Suprapubic skin (tissue), 4 donors: Measurements from ENCODE around the gene MPHOSPH6. TPM values are rescaled to one million over a fixed set of nuclear protein-coding genes. Genes with fewer than 3 reads are reported as not detected.
"Not testable (repeated sequence)": the region's sequence is repeated elsewhere in the genome, so short reads cannot be mapped to it uniquely, and the experiment has no call there.

Source experiments
- DNase-seq, 2 donors: peaks; one replicate each; pipeline ENCODE4 v3.0.0-alpha.2; 2019; ENCODE audit warnings: low spot score in 2 of 2
- H3K27ac ChIP-seq: fragments of 200-600 bp; sonication (generic); one replicate; pipeline ENCODE4 v1.5.1; 2019
- H3K27me3 ChIP-seq: fragments of 200-600 bp; sonication (generic); one replicate; pipeline ENCODE4 v1.5.1; 2019
- H3K36me3 ChIP-seq: fragments of 200-600 bp; sonication (generic); one replicate; pipeline ENCODE4 v1.5.1; 2019
- H3K4me1 ChIP-seq: fragments of 200-600 bp; sonication (generic); one replicate; pipeline ENCODE4 v1.5.1; 2019
- H3K4me3 ChIP-seq: fragments of 200-600 bp; sonication (generic); one replicate; pipeline ENCODE4 v1.5.1; 2019; ENCODE audit warnings: mild to moderate bottlenecking
- H3K9me3 ChIP-seq: fragments of 200-600 bp; sonication (generic); one replicate; pipeline ENCODE4 v1.5.1; 2019
- EP300 ChIP-seq: sonication (generic); formaldehyde crosslinking; IDR thresholded peaks from one replicate; pipeline ENCODE4 v1.6.1; 2017; ENCODE audit warnings: antibody characterized with exemption
- POLR2A ChIP-seq, 2 donors: fragments of 450-650 bp; IDR thresholded peaks; one replicate each; pipeline ENCODE4 v1.6.1; 2017; ENCODE audit warnings: antibody characterized with exemption in 2 of 2, mild to moderate bottlenecking in 2 of 2, moderate library complexity in 2 of 2
- POLR2AphosphoS5 ChIP-seq, 3 donors: sonication (generic); formaldehyde crosslinking; IDR thresholded peaks; one replicate each; pipeline ENCODE4 v1.6.1; 2017; ENCODE audit warnings: antibody characterized with exemption in 3 of 3
- WGBS: methylation state at CpG from one replicate; pipeline ENCODE4 v1.1.5; 2018; 5-methylcytosine and 5-hydroxymethylcytosine counted together
- total RNA-seq, 4 donors: library from RNA; depleted of rRNA; stranded (reverse); fragments of >200 nt; gene quantifications; one replicate each; pipeline ENCODE4 v1.1.0, GENCODE V29; 2016
- TF ChIP-seq, protein P1 (sequence below), 2 donors: fragments of 200-600 bp in 1 of 2; fragments of 450-650 bp in 1 of 2; sonication (generic) in 1 of 2; IDR thresholded peaks; one replicate each; pipeline ENCODE4 v1.5.1; 2016 to 2019; ENCODE audit warnings: antibody characterized with exemption in 2 of 2, mild to moderate bottlenecking in 1 of 2, moderate library complexity in 1 of 2

Gene MPHOSPH6
- total RNA-seq, 4 donors from 2014 or later: 26.2 to 58.0 (median 33.5) TPM

DNA sequence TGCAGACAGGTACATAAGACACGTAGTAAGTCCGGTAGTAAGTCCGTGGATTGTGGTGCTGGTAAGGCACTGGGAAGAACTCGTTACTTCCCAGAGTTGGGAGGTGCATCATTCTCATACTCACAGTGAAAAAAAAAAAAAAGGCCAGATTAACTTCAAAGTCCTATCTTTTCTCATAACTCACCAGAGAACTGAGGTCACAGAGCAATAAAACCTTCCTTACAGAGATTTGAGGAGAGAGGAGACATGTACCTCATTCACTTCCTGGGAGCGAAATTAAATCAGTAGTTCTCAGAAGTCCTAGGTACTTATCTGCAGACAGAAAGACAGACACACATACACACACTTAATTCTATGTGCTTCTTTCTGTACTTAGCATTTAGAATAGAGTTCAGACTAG is 22.5 kb downstream of the MPHOSPH6 start:
- TF ChIP-seq POLR2A (IDR thresholded peaks at IDR 0.05) (no peak), POLR2AphosphoS5 (IDR thresholded peaks at IDR 0.05) (no peak), EP300 (no peak)
- TF ChIP-seq, protein P1, sequence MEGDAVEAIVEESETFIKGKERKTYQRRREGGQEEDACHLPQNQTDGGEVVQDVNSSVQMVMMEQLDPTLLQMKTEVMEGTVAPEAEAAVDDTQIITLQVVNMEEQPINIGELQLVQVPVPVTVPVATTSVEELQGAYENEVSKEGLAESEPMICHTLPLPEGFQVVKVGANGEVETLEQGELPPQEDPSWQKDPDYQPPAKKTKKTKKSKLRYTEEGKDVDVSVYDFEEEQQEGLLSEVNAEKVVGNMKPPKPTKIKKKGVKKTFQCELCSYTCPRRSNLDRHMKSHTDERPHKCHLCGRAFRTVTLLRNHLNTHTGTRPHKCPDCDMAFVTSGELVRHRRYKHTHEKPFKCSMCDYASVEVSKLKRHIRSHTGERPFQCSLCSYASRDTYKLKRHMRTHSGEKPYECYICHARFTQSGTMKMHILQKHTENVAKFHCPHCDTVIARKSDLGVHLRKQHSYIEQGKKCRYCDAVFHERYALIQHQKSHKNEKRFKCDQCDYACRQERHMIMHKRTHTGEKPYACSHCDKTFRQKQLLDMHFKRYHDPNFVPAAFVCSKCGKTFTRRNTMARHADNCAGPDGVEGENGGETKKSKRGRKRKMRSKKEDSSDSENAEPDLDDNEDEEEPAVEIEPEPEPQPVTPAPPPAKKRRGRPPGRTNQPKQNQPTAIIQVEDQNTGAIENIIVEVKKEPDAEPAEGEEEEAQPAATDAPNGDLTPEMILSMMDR (IDR thresholded peaks at IDR 0.05): no peak
- Histone ChIP-seq H3K4me1 (no peaks in the 10 kb centered on the region), H3K27ac (no peak overlapping the region), H3K4me3 (no peak overlapping the region), H3K27me3 (no peaks in the 10 kb centered on the region), H3K9me3 (no peaks in the 10 kb centered on the region), H3K36me3 (peaks cover 23% of the 10 kb centered on the region)
- WGBS: 84% methylated on average over 5 of the region's 5 CpGs
- DNase-seq: no peak

DNA sequence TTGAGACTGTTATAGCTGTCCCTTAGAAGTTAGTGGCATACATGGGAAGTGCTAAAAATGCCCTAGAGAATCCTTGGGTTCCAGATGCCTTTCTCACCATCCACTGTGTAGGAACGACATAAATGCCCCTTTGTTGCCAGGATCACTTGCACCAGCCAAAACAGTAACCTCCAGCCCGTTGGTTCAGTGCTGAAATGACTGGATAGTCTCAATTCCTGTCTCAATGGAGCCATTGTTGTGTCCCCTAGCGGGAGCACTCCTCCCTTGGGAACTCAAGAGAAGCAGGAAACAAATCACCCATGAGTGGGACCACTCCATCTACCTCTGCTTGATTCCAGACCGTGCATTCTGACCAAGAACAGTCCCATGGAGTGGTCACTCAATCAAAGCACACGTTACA is 23.1 kb downstream of the MPHOSPH6 start:
- Histone ChIP-seq H3K9me3 (no peaks in the 10 kb centered on the region), H3K4me3 (no peak overlapping the region), H3K27ac (no peak overlapping the region), H3K36me3 (peaks cover 23% of the 10 kb centered on the region), H3K4me1 (no peaks in the 10 kb centered on the region), H3K27me3 (no peaks in the 10 kb centered on the region)
- no peak for DNase-seq
- TF ChIP-seq, protein P1 (IDR thresholded peaks at IDR 0.05): no peak
- TF ChIP-seq POLR2AphosphoS5 (IDR thresholded peaks at IDR 0.05) (no peak), EP300 (no peak), POLR2A (IDR thresholded peaks at IDR 0.05) (no peak)
- 77% methylated on average over 4 of the region's 5 CpGs for WGBS

DNA sequence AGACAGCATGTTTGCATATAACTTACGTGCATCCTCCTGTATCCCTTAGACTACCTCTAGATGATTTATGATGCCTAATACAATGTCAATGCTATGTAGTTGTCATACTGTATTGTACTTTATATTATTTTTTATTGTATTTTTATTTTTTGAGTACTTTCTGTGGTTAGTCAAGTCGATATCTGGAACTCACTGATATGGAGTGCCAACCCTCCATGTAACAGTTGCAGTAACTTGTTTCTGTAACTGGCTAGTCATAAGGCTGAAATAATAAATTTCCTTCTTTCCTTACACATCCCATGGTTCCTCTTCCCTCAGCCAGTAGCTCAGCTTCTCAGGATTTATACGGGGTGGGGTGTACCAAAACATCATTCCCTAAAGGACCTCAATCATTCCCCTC is 23.5 kb downstream of the MPHOSPH6 start:
- Histone ChIP-seq H3K27ac (no peak overlapping the region), H3K9me3 (no peaks in the 10 kb centered on the region), H3K4me1 (no peaks in the 10 kb centered on the region), H3K4me3 (no peak overlapping the region), H3K27me3 (no peaks in the 10 kb centered on the region), H3K36me3 (peaks cover 23% of the 10 kb centered on the region)
- no peak for DNase-seq
- TF ChIP-seq POLR2AphosphoS5 (IDR thresholded peaks at IDR 0.05) (no peak), POLR2A (IDR thresholded peaks at IDR 0.05) (no peak), EP300 (no peak)
- TF ChIP-seq, protein P1 (IDR thresholded peaks at IDR 0.05): no peak
- 65% methylated on average over 3 of the region's 3 CpGs for WGBS

DNA sequence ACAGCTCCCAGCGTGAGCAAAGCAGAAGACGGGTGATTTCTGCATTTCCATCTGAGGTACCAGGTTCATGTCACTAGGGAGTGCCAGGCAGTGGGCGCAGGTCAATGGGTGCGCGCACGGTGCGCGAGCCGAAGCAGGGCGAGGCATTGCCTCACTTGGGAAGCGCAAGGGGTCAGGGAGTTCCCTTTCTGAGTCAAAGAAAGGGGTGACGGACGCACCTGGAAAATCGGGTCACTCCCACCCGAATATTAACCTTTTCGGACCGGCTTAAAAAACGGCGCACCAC is 30.8 kb downstream of the MPHOSPH6 start:
- H3K27ac ChIP-seq, H3K4me1 ChIP-seq, H3K9me3 ChIP-seq, H3K36me3 ChIP-seq, H3K27me3 ChIP-seq, DNase-seq: not testable (repeated sequence)
- H3K4me3 ChIP-seq: peak overlapping the region; percentile 26
- 52% methylated on average over 19 of the region's 19 CpGs for WGBS

DNA sequence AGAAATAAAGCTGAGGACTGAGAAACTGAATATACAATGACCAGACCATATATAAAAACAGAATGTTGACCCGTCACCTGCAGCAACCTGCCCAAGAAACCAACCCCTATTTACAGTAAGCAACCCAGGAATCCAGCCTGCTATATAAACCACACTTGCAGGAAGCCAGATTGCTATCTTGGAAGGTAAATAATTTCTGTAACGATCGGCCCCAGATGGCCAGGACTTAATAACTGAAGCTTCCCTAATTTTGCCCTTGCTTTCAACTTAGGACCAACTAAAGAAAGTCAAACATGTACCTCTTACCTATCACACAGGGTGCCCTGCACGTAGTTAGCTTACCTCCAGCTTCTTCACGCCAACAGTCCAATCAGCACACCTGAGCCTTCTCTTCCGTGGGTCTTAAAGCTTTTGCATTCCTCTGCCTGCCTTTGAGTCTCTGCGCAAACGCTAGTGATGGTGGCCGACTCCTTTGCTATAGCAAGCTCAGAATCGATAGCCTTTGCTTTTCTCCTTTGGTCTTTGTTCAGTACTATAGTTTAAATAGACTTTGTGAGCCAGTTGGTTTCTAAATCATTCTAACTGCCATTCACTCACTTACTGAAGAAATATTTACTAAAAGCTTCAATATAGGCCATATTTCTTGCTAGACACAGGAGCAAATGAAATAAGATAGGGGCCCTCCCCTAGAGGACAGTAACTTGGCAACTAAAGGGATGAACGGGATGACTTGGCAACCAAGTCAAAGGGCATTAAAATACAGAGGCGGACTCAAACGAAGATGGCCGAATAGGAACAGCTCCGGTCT is 31.3 kb downstream of the MPHOSPH6 start:
- Histone ChIP-seq H3K36me3 (no peaks in the 10 kb centered on the region), H3K4me1 (no peaks in the 10 kb centered on the region), H3K4me3 (peak overlapping the region; percentile 26), H3K9me3 (no peaks in the 10 kb centered on the region), H3K27ac (no peak overlapping the region), H3K27me3 (no peaks in the 10 kb centered on the region)
- DNase-seq: no peak
- TF ChIP-seq EP300: no peak
- TF ChIP-seq POLR2A (IDR thresholded peaks at IDR 0.05): no peak
- TF ChIP-seq, protein P1 (IDR thresholded peaks at IDR 0.05): no peak
- TF ChIP-seq POLR2AphosphoS5 (IDR thresholded peaks at IDR 0.05): no peak
- 80% methylated on average over 15 of the region's 15 CpGs for WGBS

DNA sequence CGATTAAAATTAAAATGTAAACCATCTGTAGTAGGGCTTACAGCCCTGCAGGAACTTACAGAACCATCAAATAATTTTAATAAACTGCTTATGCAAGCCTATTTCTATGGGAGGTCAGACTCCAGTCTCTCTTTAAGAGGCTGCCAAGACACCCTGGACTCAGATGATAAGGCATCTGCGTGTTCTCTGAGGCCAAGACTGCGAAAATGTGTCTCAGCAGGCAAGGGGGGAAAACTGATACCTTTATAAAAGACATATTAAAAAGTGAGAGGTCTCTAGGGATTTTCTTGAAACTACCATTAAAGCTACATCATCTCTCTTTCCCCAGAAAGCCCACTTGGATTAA is 32.2 kb downstream of the MPHOSPH6 start:
- Histone ChIP-seq H3K4me1 (no peaks in the 10 kb centered on the region), H3K4me3 (no peak overlapping the region), H3K9me3 (no peaks in the 10 kb centered on the region), H3K27ac (no peak overlapping the region), H3K27me3 (no peaks in the 10 kb centered on the region), H3K36me3 (no peaks in the 10 kb centered on the region)
- TF ChIP-seq, protein P1 (IDR thresholded peaks at IDR 0.05): no peak
- TF ChIP-seq POLR2A (IDR thresholded peaks at IDR 0.05): no peak
- TF ChIP-seq POLR2AphosphoS5 (IDR thresholded peaks at IDR 0.05): no peak
- no peak for TF ChIP-seq EP300
- DNase-seq: no peak
- WGBS: 79% methylated on average over 3 of the region's 3 CpGs
